ENCODE results near the gene DYNLT1. TPM values are rescaled to one million over a fixed set of nuclear protein-coding genes. Genes with fewer than 3 reads are reported as not detected.
A peak's percentile ranks its signal among the peaks of the same experiment; 100 is the strongest.

DYNLT1 gene
- total and polyA plus RNA-seq, 2 of the 13 experiments (the other 11 are each of a cell fraction or from before 2014, with no cell fraction given), result 108 to 171 TPM

- TF ChIP-seq, protein P1, sequence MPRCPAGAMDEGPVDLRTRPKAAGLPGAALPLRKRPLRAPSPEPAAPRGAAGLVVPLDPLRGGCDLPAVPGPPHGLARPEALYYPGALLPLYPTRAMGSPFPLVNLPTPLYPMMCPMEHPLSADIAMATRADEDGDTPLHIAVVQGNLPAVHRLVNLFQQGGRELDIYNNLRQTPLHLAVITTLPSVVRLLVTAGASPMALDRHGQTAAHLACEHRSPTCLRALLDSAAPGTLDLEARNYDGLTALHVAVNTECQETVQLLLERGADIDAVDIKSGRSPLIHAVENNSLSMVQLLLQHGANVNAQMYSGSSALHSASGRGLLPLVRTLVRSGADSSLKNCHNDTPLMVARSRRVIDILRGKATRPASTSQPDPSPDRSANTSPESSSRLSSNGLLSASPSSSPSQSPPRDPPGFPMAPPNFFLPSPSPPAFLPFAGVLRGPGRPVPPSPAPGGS (CRISPR knock-in tag; IDR thresholded peaks at IDR 0.05), result peak; percentile 94
- no peak for TF ChIP-seq MAFF (IDR thresholded peaks at IDR 0.05; ENCODE audit: low read depth, low read length)
- 0 out of 2 replicates have a peak, but pooled peaks have one; percentile 2 for TF ChIP-seq ZNF629 (CRISPR knock-in tag; conservative IDR thresholded peaks at IDR 0.05)
- TF ChIP-seq, protein P2, sequence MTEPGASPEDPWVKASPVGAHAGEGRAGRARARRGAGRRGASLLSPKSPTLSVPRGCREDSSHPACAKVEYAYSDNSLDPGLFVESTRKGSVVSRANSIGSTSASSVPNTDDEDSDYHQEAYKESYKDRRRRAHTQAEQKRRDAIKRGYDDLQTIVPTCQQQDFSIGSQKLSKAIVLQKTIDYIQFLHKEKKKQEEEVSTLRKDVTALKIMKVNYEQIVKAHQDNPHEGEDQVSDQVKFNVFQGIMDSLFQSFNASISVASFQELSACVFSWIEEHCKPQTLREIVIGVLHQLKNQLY (CRISPR knock-in tag; IDR thresholded peaks at IDR 0.05), result no peak
- peak; percentile 96 for TF ChIP-seq ZNF414 (CRISPR knock-in tag; IDR thresholded peaks at IDR 0.05)
- TF ChIP-seq ZNF75D (CRISPR knock-in tag; IDR thresholded peaks at IDR 0.05; ENCODE audit: borderline replicate concordance), result no peak
- TF ChIP-seq ZNF616 (CRISPR knock-in tag; IDR thresholded peaks at IDR 0.05; ENCODE audit: low read depth), result peak; percentile 82; the same call in 1 of the 2 replicates
- peak; percentile 95; the same call in 1 of the 2 replicates for TF ChIP-seq ZFP82 (CRISPR knock-in tag; IDR thresholded peaks at IDR 0.05; ENCODE audit: borderline replicate concordance)
- peak; percentile 29; the same call in 1 of the 2 replicates for TF ChIP-seq SOX13 (IDR thresholded peaks at IDR 0.05)
- no peak; a peak in 2 of 4 replicates for TF ChIP-seq SOX13 (CRISPR knock-in tag; conservative IDR thresholded peaks at IDR 0.05 in 1 of 2, IDR thresholded peaks at IDR 0.05 in 1 of 2)
- TF ChIP-seq, protein P3, sequence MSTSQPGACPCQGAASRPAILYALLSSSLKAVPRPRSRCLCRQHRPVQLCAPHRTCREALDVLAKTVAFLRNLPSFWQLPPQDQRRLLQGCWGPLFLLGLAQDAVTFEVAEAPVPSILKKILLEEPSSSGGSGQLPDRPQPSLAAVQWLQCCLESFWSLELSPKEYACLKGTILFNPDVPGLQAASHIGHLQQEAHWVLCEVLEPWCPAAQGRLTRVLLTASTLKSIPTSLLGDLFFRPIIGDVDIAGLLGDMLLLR (CRISPR knock-in tag; IDR thresholded peaks at IDR 0.05), result peak; percentile 47; the same call in 1 of the 2 replicates
- no peak for TF ChIP-seq NCOA5 (CRISPR knock-in tag; IDR thresholded peaks at IDR 0.05)
- TF ChIP-seq, protein P4, sequence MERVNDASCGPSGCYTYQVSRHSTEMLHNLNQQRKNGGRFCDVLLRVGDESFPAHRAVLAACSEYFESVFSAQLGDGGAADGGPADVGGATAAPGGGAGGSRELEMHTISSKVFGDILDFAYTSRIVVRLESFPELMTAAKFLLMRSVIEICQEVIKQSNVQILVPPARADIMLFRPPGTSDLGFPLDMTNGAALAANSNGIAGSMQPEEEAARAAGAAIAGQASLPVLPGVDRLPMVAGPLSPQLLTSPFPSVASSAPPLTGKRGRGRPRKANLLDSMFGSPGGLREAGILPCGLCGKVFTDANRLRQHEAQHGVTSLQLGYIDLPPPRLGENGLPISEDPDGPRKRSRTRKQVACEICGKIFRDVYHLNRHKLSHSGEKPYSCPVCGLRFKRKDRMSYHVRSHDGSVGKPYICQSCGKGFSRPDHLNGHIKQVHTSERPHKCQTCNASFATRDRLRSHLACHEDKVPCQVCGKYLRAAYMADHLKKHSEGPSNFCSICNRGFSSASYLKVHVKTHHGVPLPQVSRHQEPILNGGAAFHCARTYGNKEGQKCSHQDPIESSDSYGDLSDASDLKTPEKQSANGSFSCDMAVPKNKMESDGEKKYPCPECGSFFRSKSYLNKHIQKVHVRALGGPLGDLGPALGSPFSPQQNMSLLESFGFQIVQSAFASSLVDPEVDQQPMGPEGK (CRISPR knock-in tag; IDR thresholded peaks at IDR 0.05), result peak; percentile 66
- no peak for TF ChIP-seq FLYWCH1 (CRISPR knock-in tag; IDR thresholded peaks at IDR 0.05)
- TF ChIP-seq ZFP41 (CRISPR knock-in tag; IDR thresholded peaks at IDR 0.05; ENCODE audit: borderline replicate concordance), result peak; percentile 88; the same call in 1 of the 2 replicates
- TF ChIP-seq TBP (CRISPR knock-in tag; IDR thresholded peaks at IDR 0.05), result no peak
- peak; percentile 91 for TF ChIP-seq AGO2 (optimal IDR thresholded peaks at IDR 0.05; ENCODE audit: low read depth, low read length)
- peak; percentile 69 for TF ChIP-seq SPEN (CRISPR knock-in tag; IDR thresholded peaks at IDR 0.05; ENCODE audit: low read depth)
- TF ChIP-seq NFYB (CRISPR knock-in tag; IDR thresholded peaks at IDR 0.05), result no peak; the same call in 1 of the 2 replicates
These were observed at the start of gene DYNLT1 (continued) for GRCh38 chr6:158644231-158645063.
